ENCODE measurements around the gene CDK6.

DNA sequence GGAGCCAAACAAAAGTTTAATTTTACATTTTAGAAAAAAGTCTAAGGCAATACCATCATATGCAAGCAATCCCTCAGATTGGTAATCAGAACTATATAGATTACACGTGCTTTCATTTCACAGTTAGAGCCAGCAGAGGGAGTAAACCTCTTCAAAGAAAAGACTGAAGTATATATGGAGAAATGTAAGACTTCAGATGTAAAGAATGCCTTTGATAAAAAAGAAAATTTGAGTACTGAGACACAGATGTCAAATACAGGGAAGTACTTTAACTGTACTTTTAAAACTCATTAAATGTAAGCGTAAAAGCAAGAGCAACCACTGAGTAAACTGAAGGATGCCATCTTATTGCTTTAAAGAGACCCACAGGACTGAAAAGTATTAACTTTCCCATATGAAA lies 144.8 kb downstream of the CDK6 start:
- TF ChIP-seq, protein P1, sequence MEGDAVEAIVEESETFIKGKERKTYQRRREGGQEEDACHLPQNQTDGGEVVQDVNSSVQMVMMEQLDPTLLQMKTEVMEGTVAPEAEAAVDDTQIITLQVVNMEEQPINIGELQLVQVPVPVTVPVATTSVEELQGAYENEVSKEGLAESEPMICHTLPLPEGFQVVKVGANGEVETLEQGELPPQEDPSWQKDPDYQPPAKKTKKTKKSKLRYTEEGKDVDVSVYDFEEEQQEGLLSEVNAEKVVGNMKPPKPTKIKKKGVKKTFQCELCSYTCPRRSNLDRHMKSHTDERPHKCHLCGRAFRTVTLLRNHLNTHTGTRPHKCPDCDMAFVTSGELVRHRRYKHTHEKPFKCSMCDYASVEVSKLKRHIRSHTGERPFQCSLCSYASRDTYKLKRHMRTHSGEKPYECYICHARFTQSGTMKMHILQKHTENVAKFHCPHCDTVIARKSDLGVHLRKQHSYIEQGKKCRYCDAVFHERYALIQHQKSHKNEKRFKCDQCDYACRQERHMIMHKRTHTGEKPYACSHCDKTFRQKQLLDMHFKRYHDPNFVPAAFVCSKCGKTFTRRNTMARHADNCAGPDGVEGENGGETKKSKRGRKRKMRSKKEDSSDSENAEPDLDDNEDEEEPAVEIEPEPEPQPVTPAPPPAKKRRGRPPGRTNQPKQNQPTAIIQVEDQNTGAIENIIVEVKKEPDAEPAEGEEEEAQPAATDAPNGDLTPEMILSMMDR (IDR thresholded peaks at IDR 0.05): peak in 4 of 6 experiments; percentile 18 to 60 (median 52)
- no peak for TF ChIP-seq POLR2A (IDR thresholded peaks at IDR 0.05)

Data from thyroid gland (tissue), 4 donors.